GM12878 (cell line): Measurements from ENCODE around the gene GUCA2B. TPM values are rescaled to one million over a fixed set of nuclear protein-coding genes. Genes with fewer than 3 reads are reported as not detected.

Source experiments
- ATAC-seq: fragments of 200-7000 bp; cut with Tn5 transposase; 3 replicates; pipeline ENCODE4 v1.9.1; 2020; ENCODE audit warnings: mild to moderate bottlenecking, moderate library complexity
- BruUV-seq: library from RNA; stranded (reverse); fragments of 400-500 nt; replicated peaks from 2 replicates; lab custom pipeline; 2021; lab: Mats Ljungman, UMichigan
- CTCF ChIA-PET: fragments of 300-600 bp; sonication (Branson Sonifier 250); formaldehyde crosslinking; extraction: SDS; loops from one replicate; lab custom pipeline; 2021; ENCODE audit warnings: inconsistent platforms; lab: Yijun Ruan, JAX
- POLR2A ChIA-PET: fragments of 350-600 bp; formaldehyde crosslinking; extraction: SDS; loops from one replicate; lab custom pipeline; 2021; ENCODE audit warnings: inconsistent platforms; lab: Charles Lee
- RAD21 ChIA-PET: fragments of 300-600 bp; sonication (Branson Sonifier 250); formaldehyde crosslinking; loops from one replicate; lab custom pipeline; 2023; ENCODE audit warnings: antibody characterized with exemption; ENCODE audit not compliant: unreplicated experiment; lab: Charles Lee
- SMC1A ChIA-PET: fragments of 300-600 bp; sonication (Branson Sonifier 250); formaldehyde crosslinking; loops from one replicate; lab custom pipeline; 2023; ENCODE audit not compliant: unreplicated experiment, uncharacterized antibody; lab: Charles Lee
- DNase-seq: peaks from one replicate; pipeline ENCODE4 v3.0.0-alpha.2; 2011; ENCODE audit warnings: low read depth, low spot score
- FAIRE-seq: peaks from 3 replicates; lab custom pipeline; 2011; peaks lifted over from hg19 to GRCh38; lab: Jason Lieb, UNC
- H2AFZ ChIP-seq: 2 replicates; pipeline ENCODE4 v1.6.0; 2011; ENCODE audit warnings: low read depth, low read length, control low read depth; ENCODE audit not compliant: control insufficient read depth
- H3K27ac ChIP-seq: 2 replicates; pipeline ENCODE4 v1.5.1; 2011; ENCODE audit warnings: control low read depth; ENCODE audit not compliant: control insufficient read depth, insufficient read depth
- H3K27me3 ChIP-seq, 2 experiments: replicated peaks in 1 of 2; 2 replicates each; pipeline versions ENCODE4 v1.6.0 to v1.6.1; 2011; ENCODE audit warnings: low read length in 1 of 2; ENCODE audit not compliant: control insufficient read depth in 2 of 2, insufficient read depth in 2 of 2
- H3K36me3 ChIP-seq, 2 experiments: 2 replicates each; pipeline ENCODE4 v1.5.1; 2011; ENCODE audit warnings: low read length in 1 of 2; ENCODE audit not compliant: control insufficient read depth in 2 of 2, insufficient read depth in 2 of 2
- H3K4me1 ChIP-seq: 2 replicates; pipeline ENCODE4 v1.6.1; 2011; ENCODE audit warnings: mild to moderate bottlenecking, low read length, moderate library complexity, mixed read lengths; ENCODE audit not compliant: control insufficient read depth, insufficient read depth
- H3K4me2 ChIP-seq: 2 replicates; pipeline ENCODE4 v1.6.0; 2011; ENCODE audit warnings: control low read depth; ENCODE audit not compliant: control insufficient read depth, insufficient read depth
- H3K4me3 ChIP-seq: fragments of 200-600 bp; sonication (generic); 2 replicates; pipeline ENCODE4 v1.5.1; 2016
- H3K79me2 ChIP-seq: 2 replicates; pipeline ENCODE4 v1.6.0; 2011; ENCODE audit warnings: low read length; ENCODE audit not compliant: control insufficient read depth, insufficient read depth
- H3K9ac ChIP-seq: 2 replicates; pipeline ENCODE4 v1.8.0; 2011; ENCODE audit warnings: low read length, control low read depth, mixed read lengths; ENCODE audit not compliant: control insufficient read depth, insufficient read depth
- H3K9me3 ChIP-seq: replicated peaks from 3 replicates; pipeline ENCODE4 v1.5.1; 2011; ENCODE audit warnings: mild to moderate bottlenecking, low read length; ENCODE audit not compliant: control insufficient read depth, insufficient read depth
- H4K20me1 ChIP-seq: 2 replicates; pipeline ENCODE4 v1.6.0; 2011; ENCODE audit not compliant: control insufficient read depth, insufficient read depth
- ATF7 ChIP-seq: fragments of 450-650 bp; IDR thresholded peaks from 2 replicates; pipeline ENCODE4 v1.6.1; 2016; ENCODE audit warnings: low read depth, mild to moderate bottlenecking
- BCL3 ChIP-seq: IDR thresholded peaks from 2 replicates; pipeline ENCODE4 v1.6.1; 2011; ENCODE audit warnings: borderline replicate concordance, low read depth, mild to moderate bottlenecking, moderate library complexity, low read length; ENCODE audit not compliant: insufficient read depth, poor library complexity, severe bottlenecking
- HCFC1 ChIP-seq: fragments of 150-350 bp; IDR thresholded peaks from 2 replicates; pipeline ENCODE4 v1.6.1; 2014; ENCODE audit warnings: low read length
- NFXL1 ChIP-seq: fragments of 450-650 bp; IDR thresholded peaks from 2 replicates; pipeline ENCODE4 v1.6.1; 2017; ENCODE audit warnings: antibody characterized with exemption, mild to moderate bottlenecking, borderline replicate concordance
- NKRF ChIP-seq: fragments of 450-650 bp; conservative IDR thresholded peaks from 2 replicates; pipeline ENCODE4 v1.6.1; 2017; ENCODE audit warnings: mild to moderate bottlenecking, moderate library complexity
- PAX5 ChIP-seq: IDR thresholded peaks from 2 replicates; pipeline ENCODE4 v1.6.1; 2011; ENCODE audit warnings: low read depth, low read length, borderline replicate concordance
- PAX8 ChIP-seq: fragments of 450-650 bp; IDR thresholded peaks from 2 replicates; pipeline ENCODE4 v1.6.1; 2017; ENCODE audit warnings: mild to moderate bottlenecking, moderate library complexity
- RCOR1 ChIP-seq: conservative IDR thresholded peaks from 2 replicates; pipeline ENCODE4 v1.6.1; 2012; ENCODE audit warnings: low read depth, low read length, improper control_type of control experiment
- TAF1 ChIP-seq: IDR thresholded peaks from 2 replicates; pipeline ENCODE4 v1.6.1; 2011; ENCODE audit warnings: mild to moderate bottlenecking, low read depth, low read length, borderline replicate concordance
- YBX1 ChIP-seq: fragments of 450-650 bp; IDR thresholded peaks from 2 replicates; pipeline ENCODE4 v1.6.1; 2016; ENCODE audit warnings: antibody characterized with exemption
- WGBS: methylation state at CpG from one replicate; pipeline ENCODE4 v1.1.6; 2016; ENCODE audit warnings: low lambda C conversion rate; ENCODE audit not compliant: insufficient replicate concordance, insufficient coverage; ENCODE audit errors: missing lambda C conversion rate; 5-methylcytosine and 5-hydroxymethylcytosine counted together
- in situ Hi-C: fragments of 300-500 bp; cut with MboI; formaldehyde crosslinking; loops from 9 replicates; pipeline ENCODE4 v1.14.3; 2018; ENCODE audit warnings: mixed read lengths
- intact Hi-C: fragments of 100-400 bp; cut with micrococcal nuclease; formaldehyde crosslinking; loops from one replicate; pipeline ENCODE4 v1.14.2; 2022; ENCODE audit not compliant: unreplicated experiment
- polyA plus RNA-seq, 11 experiments: library from polyadenylated mRNA; depleted of rRNA in 4 of 11; unstranded in 6 of 11; stranded (reverse) in 5 of 11; fragments of >200 nt; fragmentation: Nextera tagmentation in 4 of 11; fragmentation: Illumina TruSeq in 1 of 11; extraction: Ambion mirVana in 4 of 11; extraction: Trizol in 1 of 11; gene quantifications; 1 replicate in 1 of 11; 2 replicates in 10 of 11; pipeline versions ENCODE4 v1.2.1 to v1.2.3, GENCODE V29; 2011 to 2016; ENCODE audit warnings: inconsistent platforms in 2 of 11, missing spikeins in 2 of 11, low read depth in 1 of 11
- total RNA-seq, 4 experiments: library from RNA; depleted of rRNA in 3 of 4; stranded (reverse); fragments of >200 nt in 3 of 4; fragmentation: Illumina TruSeq in 1 of 4; extraction: Trizol in 1 of 4; gene quantifications; 2 replicates each; pipeline versions ENCODE4 v1.2.1 to v1.2.3, GENCODE V29; 2013 to 2021
- TF ChIP-seq, protein P1 (sequence below), 3 experiments: IDR thresholded peaks in 2 of 3; conservative IDR thresholded peaks in 1 of 3; 2 replicates each; pipeline ENCODE4 v1.5.1; 2011; ENCODE audit warnings: low read depth in 3 of 3, low read length in 3 of 3, mild to moderate bottlenecking in 3 of 3, control low read depth in 2 of 3, moderate library complexity in 2 of 3, inconsistent platforms in 1 of 3, mixed read lengths in 1 of 3; ENCODE audit not compliant: control insufficient read depth in 2 of 3, insufficient read depth in 1 of 3; ENCODE audit errors: extremely low read depth in 1 of 3

The GUCA2B gene
- total and polyA plus RNA-seq, 10 of the 15 experiments (the other 5 are each of a cell fraction or from before 2014, with no cell fraction given) = not detected

DNA sequence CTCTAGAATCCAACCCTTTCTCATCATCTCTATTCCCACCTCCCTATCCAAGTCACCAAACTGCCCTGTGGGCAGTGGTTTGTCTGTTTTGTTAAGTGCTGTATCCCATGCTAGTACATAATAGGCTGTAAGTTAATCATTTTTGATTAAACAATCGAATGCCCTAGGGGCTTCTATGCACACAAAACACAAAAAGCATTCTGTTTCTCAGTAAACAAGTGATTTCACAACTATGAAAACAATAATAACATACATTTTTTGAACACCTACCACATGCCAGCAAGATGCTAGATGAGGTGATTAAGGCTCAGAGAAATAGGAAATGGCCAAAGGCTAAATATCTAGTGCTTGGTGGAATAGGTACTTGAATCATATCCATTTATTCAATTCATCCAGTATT is 5.0 kb upstream of the GUCA2B start:
- ATAC-seq = no peak
- CTCF ChIA-PET = interaction anchor here (0.6 to 1.9 kb wide), 4 partner anchors 14 to 642 kb away, joined by 3 to 17 read pairs (median 6); no protein-coding TSS in a partner anchor
- intact Hi-C loops = loop anchor here (10.0 kb wide), 2 partner anchors 333 to 573 kb away; no protein-coding TSS in a partner anchor

More for the DNA sequence above, 5.0 kb upstream of the GUCA2B start:
- SMC1A ChIA-PET = interaction anchor here (1.1 to 1.4 kb wide), 3 partner anchors 12 to 27 kb away, joined by 3 to 9 read pairs (median 4); no protein-coding TSS in a partner anchor
- TF ChIP-seq TAF1 = no peak
- TF ChIP-seq BCL3 = no peak
- TF ChIP-seq, protein P1, sequence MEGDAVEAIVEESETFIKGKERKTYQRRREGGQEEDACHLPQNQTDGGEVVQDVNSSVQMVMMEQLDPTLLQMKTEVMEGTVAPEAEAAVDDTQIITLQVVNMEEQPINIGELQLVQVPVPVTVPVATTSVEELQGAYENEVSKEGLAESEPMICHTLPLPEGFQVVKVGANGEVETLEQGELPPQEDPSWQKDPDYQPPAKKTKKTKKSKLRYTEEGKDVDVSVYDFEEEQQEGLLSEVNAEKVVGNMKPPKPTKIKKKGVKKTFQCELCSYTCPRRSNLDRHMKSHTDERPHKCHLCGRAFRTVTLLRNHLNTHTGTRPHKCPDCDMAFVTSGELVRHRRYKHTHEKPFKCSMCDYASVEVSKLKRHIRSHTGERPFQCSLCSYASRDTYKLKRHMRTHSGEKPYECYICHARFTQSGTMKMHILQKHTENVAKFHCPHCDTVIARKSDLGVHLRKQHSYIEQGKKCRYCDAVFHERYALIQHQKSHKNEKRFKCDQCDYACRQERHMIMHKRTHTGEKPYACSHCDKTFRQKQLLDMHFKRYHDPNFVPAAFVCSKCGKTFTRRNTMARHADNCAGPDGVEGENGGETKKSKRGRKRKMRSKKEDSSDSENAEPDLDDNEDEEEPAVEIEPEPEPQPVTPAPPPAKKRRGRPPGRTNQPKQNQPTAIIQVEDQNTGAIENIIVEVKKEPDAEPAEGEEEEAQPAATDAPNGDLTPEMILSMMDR (IDR thresholded peaks at IDR 0.05 in 2 of 3, conservative IDR thresholded peaks at IDR 0.05 in 1 of 3; ENCODE audit: control insufficient read depth in 2 of 3, extremely low read depth in 1 of 3, insufficient read depth in 1 of 3, low read depth in 3 of 3, low read length in 3 of 3) = no peak
- TF ChIP-seq ATF7 = no peak
- no peak for TF ChIP-seq YBX1
- no peak for TF ChIP-seq HCFC1
- no peak for TF ChIP-seq NKRF
- no peak for TF ChIP-seq PAX5
- no peak for TF ChIP-seq RCOR1
- TF ChIP-seq PAX8 = no peak
- TF ChIP-seq NFXL1 = no peak
- TF ChIP-seq, all 136 proteins: peak for 0
- Histone ChIP-seq H3K4me2 (no peak overlapping the region), H3K79me2 (no peaks in the 10 kb centered on the region), H3K36me3 (no peaks in the 10 kb centered on the region), H3K4me1 (no peaks in the 10 kb centered on the region), H3K27ac (no peak overlapping the region), H3K27me3 (no peaks in the 10 kb centered on the region), H2AFZ (no peak overlapping the region), H3K4me3 (no peak overlapping the region), H3K9ac (no peak overlapping the region), H3K9me3 (no peaks in the 10 kb centered on the region), H4K20me1 (no peaks in the 10 kb centered on the region)
- BruUV-seq = no TSS peak
- in situ Hi-C loops = no loop called here
- WGBS = 0% methylated on average over 1 of the region's 1 CpG
- FAIRE-seq (no peak), DNase-seq (no peak)
- ChIA-PET POLR2A (no interaction called here), RAD21 (interaction anchor here (1.7 kb wide), 1 partner anchor 26 kb away, joined by 8 read pairs; no protein-coding TSS in a partner anchor)
